HepG2 (cell line): Measurements from ENCODE around the gene SIGLEC7. TPM values are rescaled to one million over a fixed set of nuclear protein-coding genes. Genes with fewer than 3 reads are reported as not detected.

Experiments used
- IKZF1 ChIP-seq: fragments of 450-650 bp; IDR thresholded peaks from 2 replicates; pipeline ENCODE4 v1.7.1; 2016
- KMT2B ChIP-seq: IDR thresholded peaks from 2 replicates; pipeline ENCODE4 v1.6.1; 2016; ENCODE audit warnings: missing genetic modification reagents, missing compliant biosample characterization
- MATR3 ChIP-seq: sonication (generic); formaldehyde crosslinking; IDR thresholded peaks from 2 replicates; pipeline ENCODE4 v1.4.0; 2020; ENCODE audit warnings: missing genetic modification reagents
- MLXIP ChIP-seq: sonication (generic); formaldehyde crosslinking; IDR thresholded peaks from 2 replicates; pipeline ENCODE4 v1.9.0; 2021; ENCODE audit warnings: missing genetic modification reagents, borderline replicate concordance
- POLR2A ChIP-seq, 2 experiments: IDR thresholded peaks; 2 replicates each; pipeline ENCODE4 v1.6.1; 2011; ENCODE audit warnings: low read depth in 2 of 2, low read length in 2 of 2, mild to moderate bottlenecking in 1 of 2, moderate library complexity in 1 of 2; ENCODE audit not compliant: insufficient read depth in 1 of 2
- PRDM10 ChIP-seq: sonication (generic); formaldehyde crosslinking; IDR thresholded peaks from 2 replicates; pipeline ENCODE4 v1.4.0; 2020; ENCODE audit warnings: low read depth, missing genetic modification reagents
- SIN3A ChIP-seq: IDR thresholded peaks from 2 replicates; pipeline ENCODE4 v1.6.1; 2011; ENCODE audit warnings: low read depth, mild to moderate bottlenecking, control low read depth, low read length, borderline replicate concordance
- TBX2 ChIP-seq: sonication (generic); formaldehyde crosslinking; IDR thresholded peaks from 2 replicates; pipeline ENCODE4 v1.5.0; 2020; ENCODE audit warnings: missing genetic modification reagents, mild to moderate bottlenecking, borderline replicate concordance
- ZNF253 ChIP-seq: sonication (generic); formaldehyde crosslinking; IDR thresholded peaks from 2 replicates; pipeline ENCODE4 v1.8.0; 2022; ENCODE audit warnings: mild to moderate bottlenecking, missing genetic modification reagents, borderline replicate concordance
- ZNF83 ChIP-seq: sonication (generic); formaldehyde crosslinking; IDR thresholded peaks from 2 replicates; pipeline ENCODE4 v1.4.0; 2020; ENCODE audit warnings: missing genetic modification reagents, mild to moderate bottlenecking, borderline replicate concordance
- ZZZ3 ChIP-seq: sonication (generic); formaldehyde crosslinking; IDR thresholded peaks from 2 replicates; pipeline ENCODE4 v1.4.0; 2020; ENCODE audit warnings: missing genetic modification reagents, mild to moderate bottlenecking, borderline replicate concordance
- polyA plus RNA-seq, 8 experiments: library from polyadenylated mRNA; depleted of rRNA in 3 of 8; stranded (reverse) in 7 of 8; unstranded in 1 of 8; fragments of >200 nt; fragmentation: Illumina TruSeq in 4 of 8; extraction: Trizol in 4 of 8; gene quantifications; 2 replicates each; pipeline versions ENCODE4 v1.2.1 to v1.2.3, GENCODE V29; 2011 to 2016; ENCODE audit warnings: low read depth in 4 of 8, missing spikeins in 1 of 8, mixed read lengths in 1 of 8; ENCODE audit not compliant: insufficient read depth in 1 of 8
- total RNA-seq, 5 experiments: library from RNA; depleted of rRNA; stranded (reverse); fragments of >200 nt; fragmentation: Illumina TruSeq; extraction: Trizol; gene quantifications; 2 replicates each; pipeline ENCODE4 v1.2.3, GENCODE V29; 2016; ENCODE audit warnings: low read depth in 1 of 5

The SIGLEC7 gene
- total and polyA plus RNA-seq, 2 of the 13 experiments (the other 11 are each of a cell fraction or from before 2014, with no cell fraction given) = not detected

- TF ChIP-seq SIN3A (no peak), ZZZ3 (CRISPR knock-in tag) (no peak), ZNF83 (CRISPR knock-in tag) (no peak), IKZF1 (no peak), ZNF253 (CRISPR knock-in tag) (no peak), MATR3 (CRISPR knock-in tag) (no peak), PRDM10 (CRISPR knock-in tag) (no peak), POLR2A (IDR thresholded peaks at IDR 0.05; ENCODE audit: insufficient read depth in 1 of 2, low read depth in 2 of 2, low read length in 2 of 2) (no peak), KMT2B (CRISPR knock-in tag) (no peak), MLXIP (CRISPR knock-in tag) (no peak), TBX2 (CRISPR knock-in tag) (no peak)
Observed at GRCh38 chr19:51111606-51112005, 30.5 kb upstream of the SIGLEC7 start (continued).
